A549 treated with CORT108297 at 1 μM for 4 hours (cell line): ENCODE data around the gene SMIM3. TPM values are rescaled to one million over a fixed set of nuclear protein-coding genes. Genes with fewer than 3 reads are reported as not detected.

ENCODE experiments used
- total RNA-seq: library from RNA; stranded (reverse); fragments of 200-300 nt; extraction: Qiagen RNA extraction; gene quantifications from 5 replicates; pipeline ENCODE4 v1.2.3, GENCODE V29; 2022

Gene SMIM3, protein sequence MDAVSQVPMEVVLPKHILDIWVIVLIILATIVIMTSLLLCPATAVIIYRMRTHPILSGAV
- total RNA-seq = 3.5 to 4.9 TPM (median 4.1 TPM) in 5 replicates

GRCh38 chr5:150778517-150779396 lies at the start of gene SMIM3:
SMIM3 (plus strand) TSS chr5:150778757; CDS start chr5:150795441, 16,684 bp downstream.

GRCh38 chr5:150758531-150759333 lies 19.8 kb upstream of the SMIM3 start, which contains the start of gene DCTN4:
DCTN4 (minus strand) TSS chr5:150759017; CDS start chr5:150758993, 24 bp downstream.

GRCh38 chr5:150846308-150846653 lies 67.7 kb downstream of the SMIM3 start, which contains the start of gene IRGM:
IRGM (plus strand) TSS chr5:150846521; CDS start chr5:150848124, 1,603 bp downstream.

Other genes starting within 250 kb of the SMIM3 start
- 23.3 to 30.9 TPM (median 28.2 TPM) in 5 replicates for gene SYNPO, start 138.1 kb upstream of the SMIM3 start, total RNA-seq
- gene MYOZ3, start 117.5 kb upstream of the SMIM3 start, total RNA-seq = 0.06 to 0.31 TPM (median 0.15 TPM) in 4 of 5 replicates, not detected in the other
- 45.3 to 56.9 TPM (median 46.8 TPM) in 5 replicates for gene RBM22, start 77.7 kb upstream of the SMIM3 start, total RNA-seq
- 16.9 to 18.9 TPM (median 18.3 TPM) in 5 replicates for gene DCTN4, start 19.7 kb upstream of the SMIM3 start, total RNA-seq
- 0.07 to 0.16 TPM (median 0.09 TPM) in 4 of 5 replicates, not detected in the other for gene IRGM, start 67.8 kb downstream of the SMIM3 start, total RNA-seq
- gene ZNF300, start 126.2 kb downstream of the SMIM3 start, total RNA-seq = 2.3 to 2.8 TPM (median 2.7 TPM) in 5 replicates
- 14.1 to 19.8 TPM (median 17.1 TPM) in 5 replicates for gene GPX3, start 241.8 kb downstream of the SMIM3 start, total RNA-seq